ENCODE data around the gene RBMS1.

The RBMS1 gene

GRCh38 chr2:160277151-160277550 lies 216.5 kb downstream of the RBMS1 start:
- no peak for DNase-seq (ENCODE audit: low read depth)

GRCh38 chr2:160275656-160276055 lies 218.0 kb downstream of the RBMS1 start:
- no peak for DNase-seq (ENCODE audit: low read depth)

- DNase-seq (ENCODE audit: low read depth), result no peak
These were observed 222.2 kb downstream of the RBMS1 start for GRCh38 chr2:160271171-160272086.

- no peak for DNase-seq (ENCODE audit: low read depth)
These were observed 223.0 kb downstream of the RBMS1 start for GRCh38 chr2:160270571-160271113.

- no peak for DNase-seq (ENCODE audit: low read depth)
These were observed 223.6 kb downstream of the RBMS1 start for GRCh38 chr2:160269803-160270570.

GRCh38 chr2:160269365-160269764 lies 224.2 kb downstream of the RBMS1 start:
- no peak for DNase-seq (ENCODE audit: low read depth)

GRCh38 chr2:160268151-160268781 lies 225.3 kb downstream of the RBMS1 start:
- DNase-seq (ENCODE audit: low read depth), result no peak

- no peak for DNase-seq (ENCODE audit: low read depth)
These were observed 225.9 kb downstream of the RBMS1 start for GRCh38 chr2:160267692-160268091.

GRCh38 chr2:160267022-160267421 lies 226.6 kb downstream of the RBMS1 start:
- no peak for DNase-seq (ENCODE audit: low read depth)

- DNase-seq (ENCODE audit: low read depth), result no peak
These were observed 227.5 kb downstream of the RBMS1 start for GRCh38 chr2:160266037-160266551.

- no peak for DNase-seq (ENCODE audit: low read depth)
These were observed 229.3 kb downstream of the RBMS1 start for GRCh38 chr2:160264308-160264707.

- no peak for DNase-seq (ENCODE audit: low read depth)
These were observed 231.9 kb downstream of the RBMS1 start for GRCh38 chr2:160261732-160262131.

GRCh38 chr2:160258492-160258805 lies 235.2 kb downstream of the RBMS1 start:
- DNase-seq (ENCODE audit: low read depth), result no peak

GRCh38 chr2:160257743-160258491 lies 235.7 kb downstream of the RBMS1 start:
- no peak for DNase-seq (ENCODE audit: low read depth)

GRCh38 chr2:160257041-160257742 lies 236.4 kb downstream of the RBMS1 start:
- no peak for DNase-seq (ENCODE audit: low read depth)

- no peak for DNase-seq (ENCODE audit: low read depth)
These were observed 237.1 kb downstream of the RBMS1 start for GRCh38 chr2:160256507-160256906.

GRCh38 chr2:160255408-160255807 lies 238.2 kb downstream of the RBMS1 start:
- DNase-seq (ENCODE audit: low read depth), result no peak

GRCh38 chr2:160254189-160254762 lies 239.3 kb downstream of the RBMS1 start:
- DNase-seq (ENCODE audit: low read depth), result no peak

- DNase-seq (ENCODE audit: low read depth), result no peak
These were observed 240.0 kb downstream of the RBMS1 start for GRCh38 chr2:160253440-160254188.

GRCh38 chr2:160252900-160253299 lies 240.7 kb downstream of the RBMS1 start:
- no peak for DNase-seq (ENCODE audit: low read depth)
